GM12892 (cell line): ENCODE data around the gene SYT3.

Source experiments
- POLR2A ChIP-seq: IDR thresholded peaks from 2 replicates; pipeline ENCODE4 v1.6.1; 2011; ENCODE audit warnings: low read depth, low read length, control low read depth
- POLR2AphosphoS5 ChIP-seq: IDR thresholded peaks from 2 replicates; pipeline ENCODE4 v1.6.1; 2011; ENCODE audit warnings: low read depth, low read length, control low read depth

GRCh38 chr19:50629801-50630200 lies 9.9 kb downstream of the SYT3 start:
- TF ChIP-seq POLR2AphosphoS5 (no peak), POLR2A (no peak)
